GM18868 (cell line): ENCODE results near the gene GRAP.
"Not testable (repeated sequence)": the region's sequence is repeated elsewhere in the genome, so short reads cannot be mapped to it uniquely, and the experiment has no call there.

Experiments used
- ATAC-seq: cut with Tn5 transposase; IDR thresholded peaks from one replicate; pipeline ENCODE4 v1.9.1; 2021; ENCODE audit warnings: mild to moderate bottlenecking, moderate library complexity; ENCODE audit not compliant: unreplicated experiment

GRAP gene

GRCh38 chr17:19046782-19047375 lies at the start of gene GRAP:
GRAP (minus strand) TSS chr17:19046957; CDS start chr17:19046926, 31 bp downstream.
- not testable (repeated sequence) for ATAC-seq

- not testable (repeated sequence) for ATAC-seq
These were observed 47.1 kb upstream of the GRAP start for GRCh38 chr17:19093684-19094438.

- not testable (repeated sequence) for ATAC-seq
These were observed 46.3 kb upstream of the GRAP start for GRCh38 chr17:19092737-19093683.

GRCh38 chr17:19090058-19090772 lies 43.5 kb upstream of the GRAP start:
- ATAC-seq = peak; percentile 50

GRCh38 chr17:19088804-19089685 lies 42.3 kb upstream of the GRAP start:
- ATAC-seq = not testable (repeated sequence)

GRCh38 chr17:19077386-19077785 lies 30.6 kb upstream of the GRAP start:
- ATAC-seq = not testable (repeated sequence)

GRCh38 chr17:19076398-19077192 lies 29.8 kb upstream of the GRAP start:
- ATAC-seq = not testable (repeated sequence)

- ATAC-seq = peak; percentile 80
These were observed 23.8 kb upstream of the GRAP start for GRCh38 chr17:19070318-19071168.

- not testable (repeated sequence) for ATAC-seq
These were observed 17.6 kb upstream of the GRAP start for GRCh38 chr17:19064378-19064777.

- peak; percentile 51 for ATAC-seq
These were observed 16.7 kb upstream of the GRAP start for GRCh38 chr17:19063326-19063956.

GRCh38 chr17:19062718-19063325 lies 16.1 kb upstream of the GRAP start:
- peak; percentile 53 for ATAC-seq

- peak; percentile 23 for ATAC-seq
These were observed 15.4 kb upstream of the GRAP start for GRCh38 chr17:19062009-19062717.

- not testable (repeated sequence) for ATAC-seq
These were observed 8.7 kb upstream of the GRAP start for GRCh38 chr17:19055447-19055846.

GRCh38 chr17:19048826-19049225 lies 2.1 kb upstream of the GRAP start:
- not testable (repeated sequence) for ATAC-seq

- not testable (repeated sequence) for ATAC-seq
These were observed 753 bp upstream of the GRAP start for GRCh38 chr17:19047510-19047909.

GRCh38 chr17:19044643-19045042 lies 2.1 kb downstream of the GRAP start:
- not testable (repeated sequence) for ATAC-seq
